HCT116 (cell line): Measurements from ENCODE around the gene ERG. TPM values are rescaled to one million over a fixed set of nuclear protein-coding genes. Genes with fewer than 3 reads are reported as not detected.

ENCODE experiments used
- ATAC-seq: fragments of 200-7000 bp; cut with Tn5 transposase; 2 replicates; pipeline ENCODE4 v1.9.1; 2020; ENCODE audit warnings: mild to moderate bottlenecking, moderate library complexity
- BruUV-seq: library from RNA; stranded (reverse); fragments of 400-500 nt; replicated peaks from 2 replicates; lab custom pipeline; 2021; lab: Mats Ljungman, UMichigan
- CTCF ChIA-PET: fragments of 300-600 bp; sonication (Branson Sonifier 250); formaldehyde crosslinking; loops from one replicate; lab custom pipeline; 2021; ENCODE audit warnings: antibody characterized with exemption; lab: Charles Lee
- POLR2A ChIA-PET: fragments of 300-600, 350-600 bp; sonication (Branson Sonifier 250); formaldehyde crosslinking; loops from one replicate; lab custom pipeline; 2021; ENCODE audit warnings: antibody characterized with exemption; lab: Charles Lee
- RAD21 ChIA-PET, 2 experiments: fragments of 300-600 bp; sonication (Branson Sonifier 250); formaldehyde crosslinking; loops; one replicate each; lab custom pipeline; 2023; ENCODE audit warnings: low total read pairs in 2 of 2; ENCODE audit not compliant: uncharacterized antibody in 2 of 2, unreplicated experiment in 2 of 2, low non-redundant PET in 1 of 2; lab: Charles Lee
- DNase-seq: peaks from one replicate; pipeline ENCODE4 v3.0.0-alpha.2; 2010; ENCODE audit warnings: low read depth, low spot score
- H2AFZ ChIP-seq: fragments of 200-600 bp; shearing (Covaris generic), sonication (generic); 2 replicates; pipeline ENCODE4 v1.6.1; 2017; ENCODE audit warnings: low read depth, mixed run types, mixed read lengths, antibody characterized with exemption, low read length; ENCODE audit not compliant: poor library complexity, severe bottlenecking
- H3K27ac ChIP-seq: 2 replicates; pipeline ENCODE4 v1.5.1; 2012; ENCODE audit warnings: low read depth, low read length
- H3K27me3 ChIP-seq: fragments of 200-600 bp; sonication (generic); 2 replicates; pipeline ENCODE4 v1.6.1; 2016; ENCODE audit warnings: mixed run types, low read length, mixed read lengths; ENCODE audit not compliant: insufficient read depth
- H3K36me3 ChIP-seq, 2 experiments: fragments of 200-500 bp in 1 of 2; fragments of 200-600 bp in 1 of 2; sonication (Bioruptor generic) in 1 of 2; sonication (generic) in 1 of 2; 2 replicates each; pipeline versions ENCODE4 v1.5.1 to v1.6.1; 2014 to 2016; ENCODE audit warnings: low read length in 2 of 2, inconsistent platforms in 1 of 2, mixed read lengths in 1 of 2, mixed run types in 1 of 2; ENCODE audit not compliant: insufficient read depth in 2 of 2, control insufficient read depth in 1 of 2
- H3K4me1 ChIP-seq, 2 experiments: fragments of 200-600 bp in 1 of 2; sonication (generic) in 1 of 2; 2 replicates each; pipeline versions ENCODE4 v1.5.1 to v1.6.1; 2012 to 2017; ENCODE audit warnings: low read length in 2 of 2, inconsistent platforms in 1 of 2, mild to moderate bottlenecking in 1 of 2, mixed read lengths in 1 of 2, mixed run types in 1 of 2, moderate library complexity in 1 of 2; ENCODE audit not compliant: insufficient read depth in 2 of 2, control insufficient read depth in 1 of 2
- H3K4me2 ChIP-seq: fragments of 200-600 bp; sonication (generic); 2 replicates; pipeline ENCODE4 v1.6.1; 2017; ENCODE audit warnings: mixed run types, low read length, mixed read lengths
- H3K4me3 ChIP-seq, 2 experiments: fragments of 200-600 bp in 1 of 2; sonication (generic) in 1 of 2; replicated peaks in 1 of 2; 2 replicates each; pipeline ENCODE4 v1.5.1; 2011 to 2016; ENCODE audit warnings: low read length in 2 of 2, control low read depth in 1 of 2, low read depth in 1 of 2, mild to moderate bottlenecking in 1 of 2, mixed read lengths in 1 of 2, mixed run types in 1 of 2
- H3K79me2 ChIP-seq: fragments of 200-600 bp; sonication (generic); 2 replicates; pipeline ENCODE4 v1.6.1; 2017; ENCODE audit warnings: mild to moderate bottlenecking, mixed run types, low read length, moderate library complexity, mixed read lengths; ENCODE audit not compliant: insufficient read depth
- H3K9ac ChIP-seq: fragments of 200-600 bp; sonication (generic); 2 replicates; pipeline ENCODE4 v1.6.1; 2016; ENCODE audit warnings: low read length, mixed read lengths
- H3K9me2 ChIP-seq: fragments of 200-600 bp; sonication (generic), shearing (Covaris generic); 2 replicates; pipeline ENCODE4 v1.6.1; 2017; ENCODE audit warnings: mixed run types, mild to moderate bottlenecking, moderate library complexity; ENCODE audit not compliant: insufficient read depth
- H3K9me3 ChIP-seq, 2 experiments: fragments of 200-500 bp in 1 of 2; fragments of 200-600 bp in 1 of 2; sonication (Bioruptor generic) in 1 of 2; sonication (generic) in 1 of 2; 2 replicates each; pipeline ENCODE4 v1.6.1; 2014 to 2017; ENCODE audit warnings: low read length in 2 of 2, mixed read lengths in 2 of 2, inconsistent platforms in 1 of 2, low read depth in 1 of 2, mild to moderate bottlenecking in 1 of 2, mixed run types in 1 of 2, moderate library complexity in 1 of 2; ENCODE audit not compliant: control insufficient read depth in 1 of 2, insufficient read depth in 1 of 2
- H4K20me1 ChIP-seq: fragments of 200-600 bp; sonication (generic), shearing (Covaris generic); 2 replicates; pipeline ENCODE4 v1.6.1; 2017; ENCODE audit warnings: mixed run types, mild to moderate bottlenecking, moderate library complexity; ENCODE audit not compliant: insufficient read depth
- CBX3 ChIP-seq: IDR thresholded peaks from 2 replicates; pipeline ENCODE4 v1.6.1; 2012; ENCODE audit warnings: low read depth
- CEBPB ChIP-seq: IDR thresholded peaks from 2 replicates; pipeline ENCODE4 v1.6.1; 2012; ENCODE audit warnings: low read depth
- ELF1 ChIP-seq: IDR thresholded peaks from 2 replicates; pipeline ENCODE4 v1.6.1; 2012; ENCODE audit warnings: low read depth, borderline replicate concordance
- EZH2 ChIP-seq: fragments of 200-600 bp; sonication (generic); IDR thresholded peaks from 2 replicates; pipeline ENCODE4 v1.6.1; 2017; ENCODE audit warnings: antibody characterized with exemption, mixed run types
- FOSL1 ChIP-seq: IDR thresholded peaks from 2 replicates; pipeline ENCODE4 v1.6.1; 2012; ENCODE audit warnings: low read depth
- JUND ChIP-seq: IDR thresholded peaks from 2 replicates; pipeline ENCODE4 v1.6.1; 2012
- POLR2A ChIP-seq: IDR thresholded peaks from 2 replicates; pipeline ENCODE4 v1.7.0; 2011; ENCODE audit warnings: borderline replicate concordance; ENCODE audit not compliant: insufficient read depth, insufficient read length; ENCODE audit errors: extremely low read depth
- POLR2AphosphoS5 ChIP-seq: IDR thresholded peaks from 2 replicates; pipeline ENCODE4 v1.6.1; 2011; ENCODE audit warnings: mild to moderate bottlenecking, low read depth, low read length, moderate library complexity
- RAD21 ChIP-seq: IDR thresholded peaks from 2 replicates; pipeline ENCODE4 v1.6.1; 2012; ENCODE audit warnings: low read depth, mild to moderate bottlenecking
- SIN3A ChIP-seq: IDR thresholded peaks from 2 replicates; pipeline ENCODE4 v1.6.1; 2012; ENCODE audit warnings: low read depth
- SP1 ChIP-seq: IDR thresholded peaks from 2 replicates; pipeline ENCODE4 v1.6.1; 2012; ENCODE audit warnings: low read depth
- TCF7L2 ChIP-seq: IDR thresholded peaks from 2 replicates; pipeline ENCODE4 v1.7.0; 2011; ENCODE audit warnings: borderline replicate concordance, inconsistent platforms; ENCODE audit not compliant: insufficient read depth, insufficient read length; ENCODE audit errors: extremely low read depth
- YY1 ChIP-seq: IDR thresholded peaks from 2 replicates; pipeline ENCODE4 v1.6.1; 2011; ENCODE audit warnings: low read length, low read depth, moderate library complexity, mild to moderate bottlenecking; ENCODE audit not compliant: insufficient replicate concordance; ENCODE audit errors: extremely low read depth
- intact Hi-C: fragments of 100-400 bp; cut with micrococcal nuclease; formaldehyde crosslinking; loops from 2 replicates; pipeline ENCODE4 v1.10.0; 2022
- total RNA-seq: library from RNA; stranded (reverse); gene quantifications from one replicate; pipeline ENCODE4 v1.2.1, GENCODE V29; 2021; ENCODE audit not compliant: unreplicated experiment
- TF ChIP-seq, protein P1 (sequence below), 3 experiments: fragments of 200-600 bp in 1 of 3; sonication (generic) in 1 of 3; IDR thresholded peaks in 2 of 3; conservative IDR thresholded peaks in 1 of 3; 2 replicates each; pipeline ENCODE4 v1.5.1; 2012 to 2017; ENCODE audit warnings: low read depth in 2 of 3, low read length in 2 of 3, antibody characterized with exemption in 1 of 3, borderline replicate concordance in 1 of 3, control low read depth in 1 of 3, mild to moderate bottlenecking in 1 of 3, mixed read lengths in 1 of 3, mixed run types in 1 of 3, moderate library complexity in 1 of 3; ENCODE audit not compliant: insufficient read depth in 1 of 3
- TF ChIP-seq, protein P2 (sequence below): IDR thresholded peaks from 2 replicates; pipeline ENCODE4 v1.6.1; 2012
- TF ChIP-seq, protein P3 (sequence below): IDR thresholded peaks from 2 replicates; pipeline ENCODE4 v1.6.1; 2012
- TF ChIP-seq, protein P4 (sequence below): IDR thresholded peaks from 2 replicates; pipeline ENCODE4 v1.6.1; 2012; ENCODE audit warnings: low read depth

Gene ERG
- total RNA-seq, 1 experiment from 2014 or later: 0.17 TPM

DNA sequence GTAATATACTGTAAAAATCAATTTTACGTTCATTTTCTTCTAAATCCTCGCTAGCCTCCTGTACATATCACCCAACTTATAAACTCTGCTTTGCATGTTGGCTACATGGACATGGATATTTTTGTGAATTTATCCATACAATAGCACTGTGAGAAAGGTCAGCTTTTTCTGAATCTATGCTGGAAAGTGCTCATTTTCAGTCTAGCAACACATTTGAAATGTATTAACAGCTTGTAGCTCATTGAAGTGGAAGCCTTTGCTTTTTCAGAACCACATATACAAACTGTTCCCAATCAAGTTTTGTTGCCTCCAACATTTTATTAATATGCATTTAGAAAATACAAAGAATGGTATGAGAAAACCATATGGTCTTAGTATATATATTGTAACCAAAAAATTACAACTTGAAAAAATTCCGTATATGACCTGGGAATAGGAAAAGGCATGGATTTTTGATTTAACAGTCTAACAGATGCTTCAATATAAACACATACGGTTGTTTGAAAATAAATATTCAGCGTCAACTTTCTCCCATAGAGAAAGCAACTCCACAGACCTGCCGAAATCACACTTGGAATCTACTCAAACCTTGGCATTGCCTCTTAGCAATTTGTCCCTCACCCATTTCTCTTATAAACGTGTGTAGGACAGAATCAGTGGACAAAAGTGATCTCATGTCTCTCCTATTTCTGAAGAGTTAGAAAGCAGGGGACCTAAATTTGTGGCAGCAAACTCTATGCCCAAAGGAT, 112.7 kb downstream of the ERG start (continued):
- TF ChIP-seq EZH2: no peak
- TF ChIP-seq, protein P1, sequence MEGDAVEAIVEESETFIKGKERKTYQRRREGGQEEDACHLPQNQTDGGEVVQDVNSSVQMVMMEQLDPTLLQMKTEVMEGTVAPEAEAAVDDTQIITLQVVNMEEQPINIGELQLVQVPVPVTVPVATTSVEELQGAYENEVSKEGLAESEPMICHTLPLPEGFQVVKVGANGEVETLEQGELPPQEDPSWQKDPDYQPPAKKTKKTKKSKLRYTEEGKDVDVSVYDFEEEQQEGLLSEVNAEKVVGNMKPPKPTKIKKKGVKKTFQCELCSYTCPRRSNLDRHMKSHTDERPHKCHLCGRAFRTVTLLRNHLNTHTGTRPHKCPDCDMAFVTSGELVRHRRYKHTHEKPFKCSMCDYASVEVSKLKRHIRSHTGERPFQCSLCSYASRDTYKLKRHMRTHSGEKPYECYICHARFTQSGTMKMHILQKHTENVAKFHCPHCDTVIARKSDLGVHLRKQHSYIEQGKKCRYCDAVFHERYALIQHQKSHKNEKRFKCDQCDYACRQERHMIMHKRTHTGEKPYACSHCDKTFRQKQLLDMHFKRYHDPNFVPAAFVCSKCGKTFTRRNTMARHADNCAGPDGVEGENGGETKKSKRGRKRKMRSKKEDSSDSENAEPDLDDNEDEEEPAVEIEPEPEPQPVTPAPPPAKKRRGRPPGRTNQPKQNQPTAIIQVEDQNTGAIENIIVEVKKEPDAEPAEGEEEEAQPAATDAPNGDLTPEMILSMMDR (IDR thresholded peaks at IDR 0.05 in 2 of 3, conservative IDR thresholded peaks at IDR 0.05 in 1 of 3; ENCODE audit: borderline replicate concordance in 1 of 3, insufficient read depth in 1 of 3, low read depth in 2 of 3, low read length in 2 of 3): no peak
- TF ChIP-seq, protein P2, sequence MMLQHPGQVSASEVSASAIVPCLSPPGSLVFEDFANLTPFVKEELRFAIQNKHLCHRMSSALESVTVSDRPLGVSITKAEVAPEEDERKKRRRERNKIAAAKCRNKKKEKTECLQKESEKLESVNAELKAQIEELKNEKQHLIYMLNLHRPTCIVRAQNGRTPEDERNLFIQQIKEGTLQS: no peak

DNA sequence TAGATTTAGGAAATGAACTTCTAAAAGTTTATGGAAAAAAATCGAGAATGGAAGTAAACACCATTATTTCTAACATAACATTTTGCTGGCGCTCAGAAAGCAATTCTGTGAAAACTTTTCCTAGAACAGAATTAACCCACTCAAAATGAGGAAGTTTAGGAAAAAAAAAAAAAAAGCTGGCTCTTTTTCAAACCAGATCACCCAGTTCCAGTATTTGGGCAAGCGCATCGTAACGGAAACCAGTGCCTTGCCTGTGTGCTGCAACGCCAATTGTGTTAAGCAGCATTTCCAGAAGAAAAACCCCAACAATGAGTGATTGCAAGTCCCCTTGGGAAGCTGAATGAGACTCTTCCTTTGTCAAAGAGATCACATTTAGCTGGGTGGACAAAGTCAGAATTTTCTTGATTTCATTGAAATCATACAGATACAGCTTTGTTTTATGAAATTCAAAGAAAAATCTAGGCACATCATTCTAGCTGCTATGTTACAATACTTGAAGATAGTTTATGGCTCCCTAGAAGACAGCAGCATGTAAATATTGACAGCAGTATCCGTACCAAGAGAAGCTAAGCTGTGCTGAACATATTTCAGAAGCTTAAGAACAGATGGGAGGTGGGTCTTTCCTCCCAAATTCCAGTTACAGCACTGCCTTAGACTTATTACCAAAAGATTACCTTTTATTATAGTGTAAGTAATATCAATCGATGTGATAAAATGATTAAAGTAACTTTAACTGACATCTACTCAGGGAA, 113.4 kb downstream of the ERG start:
- Histone ChIP-seq H3K79me2 (no peaks in the 10 kb centered on the region), H3K36me3 (no peaks in the 10 kb centered on the region), H3K9me2 (no peaks in the 10 kb centered on the region), H3K27ac (no peak overlapping the region), H3K27me3 (peaks cover 15% of the 10 kb centered on the region; the same call in 1 of the 2 replicates), H3K4me1 (no peaks in the 10 kb centered on the region), H4K20me1 (no peaks in the 10 kb centered on the region), H3K9ac (no peak overlapping the region), H3K4me2 (no peak overlapping the region), H3K4me3 (no peak overlapping the region), H3K9me3 (no peaks in the 10 kb centered on the region), H2AFZ (no peak overlapping the region)
- POLR2A ChIA-PET: no interaction called here
- ATAC-seq (no peak), DNase-seq (no peak)
- RAD21 ChIA-PET: no interaction called here
- BruUV-seq: no TSS peak
- CTCF ChIA-PET: no interaction called here
- intact Hi-C loops: no loop called here
- TF ChIP-seq FOSL1 (no peak), SP1 (no peak), TCF7L2 (no peak), EZH2 (no peak), YY1 (no peak), CBX3 (no peak), ELF1 (no peak), POLR2A (no peak), RAD21 (no peak), SIN3A (no peak), POLR2AphosphoS5 (no peak), JUND (no peak), CEBPB (no peak)
- TF ChIP-seq, protein P2: no peak
- TF ChIP-seq, protein P3, sequence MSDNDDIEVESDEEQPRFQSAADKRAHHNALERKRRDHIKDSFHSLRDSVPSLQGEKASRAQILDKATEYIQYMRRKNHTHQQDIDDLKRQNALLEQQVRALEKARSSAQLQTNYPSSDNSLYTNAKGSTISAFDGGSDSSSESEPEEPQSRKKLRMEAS: no peak
- TF ChIP-seq, protein P4, sequence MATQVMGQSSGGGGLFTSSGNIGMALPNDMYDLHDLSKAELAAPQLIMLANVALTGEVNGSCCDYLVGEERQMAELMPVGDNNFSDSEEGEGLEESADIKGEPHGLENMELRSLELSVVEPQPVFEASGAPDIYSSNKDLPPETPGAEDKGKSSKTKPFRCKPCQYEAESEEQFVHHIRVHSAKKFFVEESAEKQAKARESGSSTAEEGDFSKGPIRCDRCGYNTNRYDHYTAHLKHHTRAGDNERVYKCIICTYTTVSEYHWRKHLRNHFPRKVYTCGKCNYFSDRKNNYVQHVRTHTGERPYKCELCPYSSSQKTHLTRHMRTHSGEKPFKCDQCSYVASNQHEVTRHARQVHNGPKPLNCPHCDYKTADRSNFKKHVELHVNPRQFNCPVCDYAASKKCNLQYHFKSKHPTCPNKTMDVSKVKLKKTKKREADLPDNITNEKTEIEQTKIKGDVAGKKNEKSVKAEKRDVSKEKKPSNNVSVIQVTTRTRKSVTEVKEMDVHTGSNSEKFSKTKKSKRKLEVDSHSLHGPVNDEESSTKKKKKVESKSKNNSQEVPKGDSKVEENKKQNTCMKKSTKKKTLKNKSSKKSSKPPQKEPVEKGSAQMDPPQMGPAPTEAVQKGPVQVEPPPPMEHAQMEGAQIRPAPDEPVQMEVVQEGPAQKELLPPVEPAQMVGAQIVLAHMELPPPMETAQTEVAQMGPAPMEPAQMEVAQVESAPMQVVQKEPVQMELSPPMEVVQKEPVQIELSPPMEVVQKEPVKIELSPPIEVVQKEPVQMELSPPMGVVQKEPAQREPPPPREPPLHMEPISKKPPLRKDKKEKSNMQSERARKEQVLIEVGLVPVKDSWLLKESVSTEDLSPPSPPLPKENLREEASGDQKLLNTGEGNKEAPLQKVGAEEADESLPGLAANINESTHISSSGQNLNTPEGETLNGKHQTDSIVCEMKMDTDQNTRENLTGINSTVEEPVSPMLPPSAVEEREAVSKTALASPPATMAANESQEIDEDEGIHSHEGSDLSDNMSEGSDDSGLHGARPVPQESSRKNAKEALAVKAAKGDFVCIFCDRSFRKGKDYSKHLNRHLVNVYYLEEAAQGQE: no peak
